OCI-LY1 (cell line): ENCODE results near the gene ZNF438.

Experiments used
- EZH2 ChIP-seq: fragments of 200-600 bp; sonication (generic), shearing (Covaris generic); IDR thresholded peaks from 2 replicates; pipeline ENCODE4 v1.8.0; 2017; ENCODE audit warnings: borderline replicate concordance, mixed run types, mild to moderate bottlenecking, antibody characterized with exemption, low read length, moderate library complexity, mixed read lengths
- TF ChIP-seq, protein P1 (sequence below): fragments of 200-600 bp; sonication (generic), shearing (Covaris generic); IDR thresholded peaks from 2 replicates; pipeline ENCODE4 v1.5.1; 2017; ENCODE audit warnings: mild to moderate bottlenecking, antibody characterized with exemption, low read length, moderate library complexity, mixed read lengths

DNA sequence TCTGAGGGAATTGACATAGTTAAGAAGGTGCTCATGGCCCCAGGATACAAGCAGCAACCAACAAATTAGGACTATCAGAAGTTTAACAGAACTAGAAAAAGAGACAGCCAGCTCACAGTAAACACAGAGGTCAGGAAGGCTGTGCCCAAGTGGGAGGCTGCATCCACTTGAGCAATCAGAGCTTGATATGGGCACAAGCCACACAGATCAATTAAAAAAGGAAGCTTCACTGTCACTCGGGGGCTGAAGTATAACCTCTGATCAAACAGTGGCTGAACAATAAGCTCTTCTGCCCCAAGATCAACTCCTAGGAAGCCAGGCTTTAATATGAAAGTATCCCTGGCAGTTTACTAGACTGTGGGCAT, 40.0 kb downstream of the ZNF438 start:
- TF ChIP-seq, protein P1, sequence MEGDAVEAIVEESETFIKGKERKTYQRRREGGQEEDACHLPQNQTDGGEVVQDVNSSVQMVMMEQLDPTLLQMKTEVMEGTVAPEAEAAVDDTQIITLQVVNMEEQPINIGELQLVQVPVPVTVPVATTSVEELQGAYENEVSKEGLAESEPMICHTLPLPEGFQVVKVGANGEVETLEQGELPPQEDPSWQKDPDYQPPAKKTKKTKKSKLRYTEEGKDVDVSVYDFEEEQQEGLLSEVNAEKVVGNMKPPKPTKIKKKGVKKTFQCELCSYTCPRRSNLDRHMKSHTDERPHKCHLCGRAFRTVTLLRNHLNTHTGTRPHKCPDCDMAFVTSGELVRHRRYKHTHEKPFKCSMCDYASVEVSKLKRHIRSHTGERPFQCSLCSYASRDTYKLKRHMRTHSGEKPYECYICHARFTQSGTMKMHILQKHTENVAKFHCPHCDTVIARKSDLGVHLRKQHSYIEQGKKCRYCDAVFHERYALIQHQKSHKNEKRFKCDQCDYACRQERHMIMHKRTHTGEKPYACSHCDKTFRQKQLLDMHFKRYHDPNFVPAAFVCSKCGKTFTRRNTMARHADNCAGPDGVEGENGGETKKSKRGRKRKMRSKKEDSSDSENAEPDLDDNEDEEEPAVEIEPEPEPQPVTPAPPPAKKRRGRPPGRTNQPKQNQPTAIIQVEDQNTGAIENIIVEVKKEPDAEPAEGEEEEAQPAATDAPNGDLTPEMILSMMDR, result no peak
- TF ChIP-seq EZH2, result no peak
